HG03432 (cell line): ENCODE data around the gene PDHX.

ENCODE experiments used
- ATAC-seq: cut with Tn5 transposase; IDR thresholded peaks from one replicate; pipeline ENCODE4 v1.9.1; 2021; ENCODE audit warnings: mild to moderate bottlenecking, moderate library complexity; ENCODE audit not compliant: unreplicated experiment

Gene PDHX

DNA sequence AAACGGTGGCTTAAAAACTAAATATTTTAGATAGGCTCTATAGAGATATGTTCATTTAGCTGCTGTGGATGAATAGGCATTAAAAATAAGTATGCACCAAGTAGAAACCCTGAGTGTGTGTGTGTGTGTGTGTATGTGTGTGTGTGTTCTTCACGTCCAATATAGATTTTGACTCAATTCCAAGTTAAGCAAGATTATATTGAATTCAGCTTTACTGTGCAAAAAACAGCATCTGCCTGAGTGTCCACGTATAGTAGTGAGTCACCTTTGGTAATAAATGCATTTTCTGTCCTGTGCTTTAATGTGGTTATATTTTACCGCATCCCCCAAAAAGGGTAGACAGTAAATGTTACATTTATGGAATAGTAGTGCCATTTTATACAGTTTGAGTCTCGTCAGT is 71.2 kb downstream of the PDHX start:
- no peak for ATAC-seq

DNA sequence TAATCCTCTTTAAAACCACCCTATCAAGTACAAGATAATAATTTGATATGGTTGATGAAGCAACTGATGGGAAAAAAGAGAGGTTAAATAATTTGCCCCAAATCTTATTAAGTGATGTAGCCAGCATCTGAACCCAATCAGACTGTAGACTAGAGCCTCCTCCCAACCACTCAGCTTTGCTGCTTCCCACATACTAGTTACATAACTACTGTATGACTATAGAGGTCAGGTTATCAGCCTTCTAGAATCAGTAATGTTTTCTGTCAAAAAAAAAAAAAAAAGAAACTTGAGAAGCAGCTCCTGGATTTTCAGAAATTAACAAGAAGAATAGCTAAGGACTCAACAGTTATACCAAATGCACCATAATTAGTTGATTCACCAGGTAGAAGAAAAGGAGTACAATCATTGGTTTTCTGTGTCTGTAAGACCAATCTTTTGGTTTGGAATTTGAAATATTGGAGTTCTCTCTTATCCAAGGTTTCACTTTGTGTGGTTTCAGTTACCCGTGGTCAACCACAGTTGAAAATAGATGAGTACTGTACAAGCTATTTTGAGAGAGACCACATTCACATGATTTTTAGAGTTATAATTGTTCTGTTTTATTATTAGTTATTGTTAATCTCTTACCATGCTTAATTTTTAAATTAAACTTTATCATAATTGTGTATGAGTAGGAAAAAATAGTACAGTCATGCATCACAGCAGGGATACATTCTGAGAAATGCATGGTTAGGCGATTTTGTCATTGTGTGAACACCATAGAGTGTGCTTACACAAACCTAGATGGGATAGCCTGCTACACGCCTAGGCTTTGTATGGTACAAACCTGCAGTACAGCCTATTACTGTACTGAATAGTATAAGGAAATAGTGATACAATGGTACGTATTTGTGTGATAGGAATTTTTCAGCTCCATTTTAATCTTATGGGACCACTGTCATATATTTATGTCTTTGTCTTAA is 72.2 kb downstream of the PDHX start:
- peak; percentile 84 for ATAC-seq

DNA sequence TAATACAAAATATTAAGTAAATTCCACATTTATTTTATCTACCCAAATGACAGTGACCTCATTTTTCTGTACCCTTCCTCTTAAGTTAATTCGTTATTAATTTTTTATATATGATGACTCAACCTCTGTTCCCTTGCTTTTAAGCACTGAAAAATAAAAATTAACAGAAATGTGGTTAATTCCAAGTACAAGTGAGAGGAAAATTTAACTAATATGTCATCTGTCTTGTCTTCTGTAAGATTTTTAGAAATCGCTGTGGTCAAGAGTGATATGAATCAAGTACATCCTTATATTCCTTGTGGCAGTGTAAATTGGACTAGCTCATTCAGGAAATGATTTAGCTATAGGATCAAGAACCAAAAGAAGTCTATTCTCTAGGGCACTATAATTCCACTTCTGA is 74.5 kb downstream of the PDHX start:
- no peak for ATAC-seq

DNA sequence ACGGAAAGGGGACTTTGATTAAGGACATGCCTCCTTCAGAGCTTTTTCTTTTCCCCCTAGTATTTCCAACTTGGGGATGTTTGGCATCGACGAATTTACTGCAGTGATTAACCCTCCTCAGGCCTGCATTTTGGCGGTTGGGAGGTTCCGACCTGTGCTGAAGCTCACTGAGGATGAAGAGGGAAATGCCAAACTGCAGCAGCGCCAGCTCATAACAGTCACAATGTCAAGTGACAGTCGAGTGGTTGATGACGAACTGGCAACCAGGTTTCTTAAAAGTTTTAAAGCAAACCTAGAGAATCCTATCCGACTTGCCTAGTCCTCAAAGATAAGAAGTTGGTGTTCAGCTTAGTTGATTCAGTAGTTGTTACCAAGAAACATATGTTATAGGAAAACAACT is 78.4 kb downstream of the PDHX start:
- no peak for ATAC-seq

DNA sequence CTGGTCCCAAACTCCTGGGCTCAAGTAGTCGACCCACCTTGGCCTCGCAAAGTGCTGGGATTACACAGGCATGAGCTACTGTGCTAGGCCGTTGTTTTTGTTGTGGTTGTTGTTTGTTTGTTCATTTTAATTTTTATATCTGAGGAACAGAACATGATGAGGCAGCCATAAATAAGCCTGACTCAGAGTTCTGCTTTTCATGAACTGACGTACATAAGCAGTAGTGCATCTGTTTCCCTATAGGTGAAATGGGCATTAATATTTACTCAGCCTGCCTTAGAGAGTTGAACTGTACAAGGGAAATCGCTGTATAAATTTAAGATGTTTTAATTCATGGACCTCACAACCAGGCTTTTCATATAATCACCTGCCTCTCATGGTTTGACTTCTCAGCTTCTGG is 80.5 kb downstream of the PDHX start:
- ATAC-seq: no peak

DNA sequence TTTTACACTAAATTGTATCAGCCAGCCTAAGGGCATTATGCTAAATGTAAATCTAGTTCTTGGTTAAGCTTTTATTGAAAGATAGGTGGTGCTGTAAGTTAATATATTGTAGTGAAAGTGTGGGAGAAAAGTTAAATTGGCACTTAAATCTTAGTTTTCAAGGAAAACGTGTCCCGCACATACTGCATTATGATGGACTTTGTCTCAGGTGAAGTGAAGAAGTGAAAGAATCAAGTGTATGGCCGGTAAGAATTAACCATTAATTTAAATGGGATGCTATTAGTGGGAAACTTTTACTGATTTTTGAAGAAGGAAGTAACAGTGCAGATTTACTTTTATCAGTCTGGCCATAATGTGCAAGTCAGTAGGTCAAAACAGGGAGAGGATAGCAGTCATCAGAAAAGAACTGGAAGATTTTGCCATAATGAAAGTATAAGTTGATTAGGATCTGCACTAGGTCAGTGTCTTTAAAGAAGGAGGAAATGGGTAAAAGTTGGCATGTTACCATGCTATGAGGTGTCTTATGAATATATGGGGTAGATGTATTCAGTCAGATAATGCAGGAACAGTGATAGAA is 81.6 kb downstream of the PDHX start:
- no peak for ATAC-seq

DNA sequence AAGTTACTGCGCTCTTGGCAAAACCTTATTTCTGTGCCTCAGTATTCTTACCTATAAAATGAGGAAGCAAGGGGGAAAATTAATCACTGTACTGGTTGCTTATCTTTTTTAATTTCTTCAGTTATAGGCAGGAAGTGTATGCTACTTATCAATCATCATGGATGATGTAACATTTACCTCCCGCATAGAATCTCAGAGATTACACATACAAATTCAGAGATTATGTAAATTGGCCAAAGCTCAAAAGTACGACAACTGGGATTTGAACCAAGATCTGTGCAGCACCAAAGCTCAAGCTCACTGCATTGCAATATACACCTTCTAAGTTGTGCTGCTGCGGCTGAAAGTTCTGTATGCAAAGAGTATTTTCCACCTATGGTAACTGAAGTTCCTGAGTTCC is 83.0 kb downstream of the PDHX start:
- ATAC-seq: no peak

DNA sequence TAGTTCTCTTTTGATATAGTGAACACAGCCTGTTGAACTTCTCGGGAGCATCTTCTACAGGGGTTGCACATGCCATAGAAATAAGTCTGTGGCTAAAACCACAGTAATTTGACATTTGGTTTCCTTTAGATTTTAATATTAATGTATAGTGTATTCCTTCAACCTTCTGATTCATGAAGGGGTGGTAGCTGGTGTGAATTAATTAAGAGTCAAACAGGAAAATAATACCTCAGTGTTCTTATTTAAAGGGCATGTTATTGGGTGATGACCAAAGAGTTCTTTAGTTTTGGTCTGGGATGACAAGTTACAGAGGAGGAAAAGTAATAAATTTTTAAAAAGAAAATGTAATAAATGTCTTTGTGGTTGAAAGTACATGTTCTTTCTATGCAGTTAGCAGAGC is 86.8 kb downstream of the PDHX start:
- ATAC-seq: no peak

DNA sequence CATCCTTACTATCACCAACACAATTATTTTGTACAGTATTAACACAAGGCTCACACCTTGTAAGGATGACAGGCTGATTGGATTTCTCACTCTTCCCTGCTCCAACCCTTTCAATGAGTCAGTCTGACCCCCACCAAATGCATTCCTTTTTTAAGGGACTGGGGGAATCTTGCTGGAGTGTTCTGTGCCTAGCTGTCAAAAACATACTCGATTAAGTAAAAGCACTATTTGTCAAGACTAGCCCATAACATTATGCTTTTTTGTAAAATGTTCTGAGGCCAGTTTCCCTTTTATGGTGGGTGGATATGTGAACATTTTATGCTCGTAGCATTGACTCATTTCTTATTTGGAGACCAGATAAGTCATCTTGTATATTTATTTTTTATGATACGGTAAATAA is 87.2 kb downstream of the PDHX start:
- ATAC-seq: no peak

DNA sequence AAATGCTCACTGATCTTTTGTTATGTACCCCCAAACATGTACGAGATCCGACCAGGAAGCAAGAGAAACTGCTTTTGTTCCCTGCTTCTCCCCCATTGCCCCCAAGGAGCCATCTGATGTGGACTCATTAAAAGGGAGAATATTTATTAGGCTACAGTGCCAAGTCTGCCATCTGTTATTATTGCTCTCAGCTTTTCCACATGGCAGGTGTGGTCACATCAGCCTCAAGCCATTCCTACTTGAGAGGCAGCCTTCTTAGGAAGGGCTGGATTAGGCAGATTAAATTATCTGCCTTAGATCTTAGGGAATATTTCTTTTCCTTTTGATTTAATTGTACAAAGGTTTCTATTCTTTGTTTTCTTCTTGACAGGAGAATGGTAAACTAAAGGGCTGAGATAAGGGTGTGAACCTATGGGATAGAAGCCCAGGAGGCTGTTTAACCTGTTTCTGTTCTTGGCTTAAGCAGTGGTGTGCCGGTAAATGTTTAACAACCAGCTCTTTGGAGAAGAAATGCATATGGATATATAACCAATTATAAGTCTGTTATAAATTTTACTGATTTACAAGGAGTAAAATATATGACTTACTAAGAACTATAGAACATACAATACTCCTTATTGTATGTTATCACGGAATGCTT is 88.8 kb downstream of the PDHX start:
- no peak for ATAC-seq

DNA sequence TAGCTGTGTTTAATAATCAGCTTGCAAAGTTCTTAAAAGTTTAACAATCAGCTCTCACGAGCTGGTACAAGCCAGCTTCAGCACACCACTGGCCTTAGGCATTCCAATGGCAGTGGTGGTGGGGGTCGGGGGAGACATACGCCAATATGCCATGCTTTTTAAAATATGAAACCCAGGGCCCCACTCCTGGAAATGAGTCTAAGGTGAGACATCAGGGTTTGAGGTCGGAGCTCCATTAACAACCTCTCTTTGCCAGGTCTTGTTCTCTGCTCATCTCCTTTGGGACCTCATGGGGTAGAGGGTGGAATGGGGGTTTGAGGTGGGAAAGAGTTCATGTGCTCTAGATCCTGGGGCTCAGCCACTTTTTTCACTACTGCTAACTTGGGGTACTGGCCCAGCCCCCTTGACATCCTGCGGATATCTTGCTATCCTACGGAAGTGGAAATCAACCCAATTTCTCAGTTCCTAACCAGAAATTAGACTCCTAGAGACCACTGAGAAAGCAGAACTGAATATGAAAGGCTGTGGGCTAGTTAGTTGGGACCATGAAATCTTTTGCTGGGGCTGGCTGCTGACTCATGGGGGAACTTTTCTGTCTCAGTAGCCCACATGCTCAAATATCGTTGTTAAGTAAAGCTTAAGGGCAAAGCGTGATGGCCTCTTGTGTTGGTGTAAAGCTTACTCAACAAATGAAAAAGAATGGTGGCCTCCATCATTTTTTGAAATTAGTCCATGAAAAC is 90.1 kb downstream of the PDHX start:
- ATAC-seq: peak; percentile 92

DNA sequence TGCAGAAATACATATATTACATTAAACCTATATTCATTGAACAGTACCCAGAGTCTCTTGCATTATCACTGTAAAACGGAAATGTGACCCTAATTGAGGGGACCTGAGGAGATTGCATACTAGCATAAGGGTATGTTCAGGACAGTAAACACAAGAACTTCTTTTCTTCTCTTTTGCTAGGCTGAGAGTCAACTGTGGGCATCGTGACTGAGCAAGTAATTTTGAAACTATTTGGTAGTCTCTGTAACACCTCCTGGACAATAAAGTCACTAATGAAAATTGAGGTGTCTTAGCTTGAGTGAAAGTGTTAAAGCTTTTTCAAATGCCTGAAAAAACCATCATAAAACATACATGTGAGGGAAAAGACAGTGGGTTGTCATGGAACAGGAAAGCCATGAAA is 90.9 kb downstream of the PDHX start:
- ATAC-seq: peak; percentile 71

DNA sequence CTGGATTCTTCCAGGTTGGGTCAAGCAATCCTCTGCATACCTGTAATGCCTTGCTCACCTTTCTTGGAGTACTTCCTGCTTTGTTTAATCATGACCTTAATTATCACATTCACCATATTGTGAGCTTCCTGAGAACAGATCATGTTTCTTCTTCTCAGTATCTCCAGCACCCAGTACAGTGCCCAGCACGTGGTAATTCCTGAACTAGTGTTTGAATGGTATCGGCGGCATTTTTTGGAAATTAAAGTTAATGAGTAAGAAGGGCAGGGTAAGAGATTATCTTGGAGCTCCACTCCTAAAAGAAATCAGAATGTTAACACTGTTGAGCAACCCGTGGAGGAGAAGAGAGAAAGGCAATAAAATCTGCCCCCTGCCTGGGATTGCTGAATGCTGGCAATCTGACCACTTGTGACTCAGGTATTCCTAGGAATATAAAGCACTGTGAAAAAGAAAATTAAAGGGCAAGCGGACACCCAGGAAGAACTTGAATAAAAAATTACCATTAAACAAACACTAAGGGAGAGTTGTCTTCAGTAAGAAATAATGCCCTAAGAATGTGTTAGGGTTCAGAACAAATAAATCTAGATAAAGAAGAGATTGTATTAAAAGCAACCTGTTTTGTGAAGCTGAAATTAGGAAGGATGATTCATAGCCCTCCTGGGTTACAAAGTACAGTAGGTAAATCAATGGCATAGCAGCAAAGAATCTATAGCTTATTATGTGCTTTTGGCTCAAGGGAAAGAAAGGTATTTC is 92.9 kb downstream of the PDHX start:
- ATAC-seq: no peak

DNA sequence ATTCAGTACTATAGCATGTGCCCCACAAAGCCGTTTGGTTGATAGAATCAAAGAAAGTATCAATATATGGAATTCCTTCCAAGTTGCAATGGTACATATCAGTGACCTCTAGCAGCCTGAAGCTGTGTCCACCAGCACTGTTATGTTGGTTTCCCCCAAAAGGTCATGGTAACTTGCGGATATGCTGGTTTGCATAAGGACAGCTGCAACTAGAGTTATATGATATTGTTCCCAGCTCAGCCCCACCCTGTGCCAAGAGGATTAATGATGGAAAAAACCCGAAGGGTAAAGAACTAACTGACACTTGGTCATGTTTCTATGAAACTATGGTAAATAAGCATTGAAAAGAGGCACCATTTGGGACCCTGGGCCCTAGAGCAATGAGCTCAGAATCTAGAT is 93.5 kb downstream of the PDHX start:
- ATAC-seq: no peak

DNA sequence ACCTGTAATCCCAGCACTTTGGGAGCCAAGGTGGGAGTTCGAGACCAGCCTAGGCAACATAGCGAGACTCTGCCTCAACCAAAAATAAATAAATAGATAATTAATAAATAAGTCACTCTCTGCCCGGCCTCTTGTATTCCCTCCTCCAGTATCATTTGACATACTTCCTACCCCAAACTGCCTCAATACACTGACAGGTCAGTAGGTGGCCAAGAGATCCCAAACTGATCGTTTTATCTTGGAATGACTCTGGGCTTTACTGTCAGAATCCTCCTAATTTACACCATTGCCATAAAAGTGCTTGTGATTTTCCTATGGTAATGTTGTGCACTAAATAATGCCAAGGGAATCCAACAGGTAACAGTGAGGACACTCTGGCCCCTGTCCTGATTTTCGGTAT is 94.2 kb downstream of the PDHX start:
- no peak for ATAC-seq

DNA sequence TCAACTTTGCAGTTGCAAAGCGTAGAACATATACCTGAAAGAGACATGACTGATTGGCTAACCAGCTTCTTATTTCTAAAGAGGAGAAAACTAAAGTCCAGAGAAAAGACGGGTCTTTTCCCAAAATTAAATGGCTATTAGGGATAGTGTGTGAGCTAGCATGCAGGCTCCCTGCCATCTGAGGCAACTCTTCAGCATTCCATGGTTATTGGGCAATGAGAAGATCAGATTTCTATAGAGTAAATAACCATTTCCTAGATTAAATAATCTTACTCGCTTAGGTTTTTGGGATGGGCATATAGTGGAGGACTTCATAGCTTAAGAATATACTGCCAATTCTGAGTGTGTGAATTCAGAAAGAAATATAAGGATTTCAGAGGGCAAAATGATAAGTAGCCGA is 95.0 kb downstream of the PDHX start:
- no peak for ATAC-seq

DNA sequence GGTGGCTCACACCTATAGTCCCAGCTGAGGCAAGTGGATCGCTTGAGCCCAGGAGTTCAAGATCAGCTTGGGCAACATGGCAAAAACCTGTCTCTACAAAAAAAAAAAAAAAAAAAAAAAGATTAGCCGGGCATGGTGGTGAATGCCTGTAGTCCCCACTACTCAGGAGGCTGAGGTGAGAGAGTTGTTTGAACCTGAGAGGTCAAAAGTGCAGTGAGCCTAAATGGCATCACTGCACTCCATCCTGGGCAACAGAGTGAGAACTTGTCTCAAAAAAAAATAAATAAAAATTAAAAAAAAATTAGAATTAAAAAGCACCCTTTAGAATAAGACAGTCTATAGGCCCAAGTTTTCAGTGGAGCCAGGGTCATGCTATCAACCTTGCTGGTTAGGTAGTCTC is 95.5 kb downstream of the PDHX start:
- ATAC-seq: peak; percentile 15

DNA sequence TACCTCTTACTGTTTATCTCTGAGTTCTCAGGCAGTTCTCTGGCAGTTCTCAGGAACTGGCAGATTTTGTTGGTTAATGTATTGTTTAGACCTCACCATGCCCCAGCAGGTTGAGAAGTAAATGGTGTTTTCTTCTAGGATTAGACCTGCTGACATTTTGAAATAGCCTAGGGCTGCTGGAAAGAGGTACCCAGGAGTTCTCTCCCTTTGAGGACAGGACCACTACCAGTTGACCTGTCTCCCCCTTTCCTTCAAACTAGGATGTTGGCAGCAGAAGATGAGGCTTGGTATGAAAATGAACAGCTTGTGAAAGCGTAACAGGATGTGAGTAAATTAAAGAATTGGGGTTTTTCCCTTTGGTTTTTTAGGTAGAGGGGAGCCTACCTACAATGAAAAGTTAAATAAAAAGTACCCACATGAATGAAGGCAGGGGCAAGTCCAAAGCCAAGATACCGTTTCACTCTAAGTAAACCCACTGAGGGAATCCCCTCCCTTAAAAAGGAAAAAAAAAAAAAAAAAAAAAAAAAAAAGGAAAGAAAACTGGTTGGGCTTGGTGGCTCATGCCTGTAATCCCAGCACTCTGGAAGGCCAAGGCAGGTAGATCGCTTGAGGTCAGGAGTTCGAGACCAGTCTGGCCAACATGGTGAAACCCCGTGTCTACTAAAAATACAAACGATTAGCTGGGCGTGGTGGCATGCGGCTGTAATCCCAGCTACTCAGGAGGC is 96.2 kb downstream of the PDHX start:
- ATAC-seq: peak; percentile 81

DNA sequence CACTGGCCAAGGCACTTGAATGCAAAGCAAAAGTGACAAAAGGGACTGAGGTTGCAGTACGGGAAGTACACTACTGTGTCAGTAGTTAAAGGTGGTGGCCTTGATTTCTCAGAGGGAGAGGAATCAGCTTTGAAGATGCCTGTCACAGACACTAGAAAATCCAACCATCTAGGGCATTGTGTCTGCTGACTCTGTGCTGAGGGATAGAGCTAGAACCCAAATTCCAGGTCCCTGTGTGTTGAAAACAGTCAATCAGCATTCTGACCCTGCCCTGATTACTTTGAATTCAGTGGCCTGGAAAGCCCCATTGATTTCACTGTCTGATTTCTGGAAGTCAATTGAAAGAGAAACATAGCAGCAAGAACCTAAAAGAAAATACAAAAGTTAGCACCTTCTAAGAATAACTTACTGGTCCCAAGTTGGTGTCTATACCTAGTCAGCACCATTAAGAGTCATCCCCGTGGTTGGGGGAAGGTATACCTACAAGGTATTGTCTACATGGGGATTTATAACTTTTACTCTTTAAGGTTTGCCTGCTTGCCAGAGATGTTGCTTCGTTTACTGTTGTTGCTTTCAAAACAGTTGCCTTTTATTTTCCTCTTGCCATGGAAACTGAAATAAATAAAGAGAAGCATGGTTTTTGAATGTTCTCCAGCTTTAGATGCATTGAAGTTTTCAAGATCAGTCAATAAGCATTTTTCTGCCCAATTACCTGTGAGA is 97.3 kb downstream of the PDHX start:
- peak; percentile 50 for ATAC-seq
